ENCODE results near the gene HEXIM2. TPM values are rescaled to one million over a fixed set of nuclear protein-coding genes. Genes with fewer than 3 reads are reported as not detected.
A peak's percentile ranks its signal among the peaks of the same experiment; 100 is the strongest.

The HEXIM2 gene
- total RNA-seq, 1 donor from 2014 or later, result 10.4 TPM

DNA sequence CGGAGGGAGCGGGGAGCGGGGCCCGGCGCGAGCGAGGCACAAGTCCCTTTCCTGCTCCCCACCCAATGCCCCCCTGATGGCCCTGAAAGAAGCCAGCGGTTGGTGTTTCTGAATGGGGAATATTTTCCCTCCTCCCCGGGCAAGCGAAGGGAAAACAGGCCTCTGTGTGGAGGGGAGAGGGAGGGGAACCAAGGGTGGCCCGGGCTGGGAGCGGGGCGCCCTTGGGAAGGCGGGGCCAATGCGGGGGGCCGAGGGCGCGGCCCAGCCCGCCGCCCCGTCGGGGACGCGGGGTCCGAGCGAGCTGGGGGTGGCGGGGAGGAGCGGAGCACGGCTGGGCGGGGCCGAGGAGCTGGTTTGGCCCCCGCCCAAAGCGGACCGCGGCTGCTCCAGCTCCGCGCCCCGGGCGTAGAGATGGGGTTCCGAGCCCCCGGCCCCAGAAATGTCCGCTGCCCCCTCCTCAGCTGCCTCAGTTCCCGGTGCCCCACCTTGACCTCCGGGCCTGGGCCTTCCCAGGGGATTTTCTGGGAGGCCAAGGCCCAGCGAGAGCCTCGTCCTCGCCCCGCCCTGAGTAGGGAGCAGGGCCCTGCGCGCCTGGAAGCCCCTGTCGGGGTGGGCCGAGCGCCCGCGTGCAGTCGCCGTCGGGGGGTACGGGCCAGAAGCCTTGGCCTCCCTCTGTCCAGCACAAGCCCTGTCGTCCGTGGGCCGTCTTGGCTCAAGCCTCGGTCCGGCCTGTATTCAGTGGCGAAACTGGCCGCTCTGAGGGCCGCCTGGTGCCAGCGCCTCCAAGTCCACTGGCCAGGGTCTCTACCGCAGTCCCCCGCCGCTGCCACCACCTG is 17.3 kb upstream of the HEXIM2 start:
- no peaks in the 10 kb centered on the region for H3K36me3 Mint-ChIP-seq (ENCODE audit: low read depth)
- H3K4me3 Mint-ChIP-seq, result peak overlapping the region; percentile 95
- TF ChIP-seq, protein P1, sequence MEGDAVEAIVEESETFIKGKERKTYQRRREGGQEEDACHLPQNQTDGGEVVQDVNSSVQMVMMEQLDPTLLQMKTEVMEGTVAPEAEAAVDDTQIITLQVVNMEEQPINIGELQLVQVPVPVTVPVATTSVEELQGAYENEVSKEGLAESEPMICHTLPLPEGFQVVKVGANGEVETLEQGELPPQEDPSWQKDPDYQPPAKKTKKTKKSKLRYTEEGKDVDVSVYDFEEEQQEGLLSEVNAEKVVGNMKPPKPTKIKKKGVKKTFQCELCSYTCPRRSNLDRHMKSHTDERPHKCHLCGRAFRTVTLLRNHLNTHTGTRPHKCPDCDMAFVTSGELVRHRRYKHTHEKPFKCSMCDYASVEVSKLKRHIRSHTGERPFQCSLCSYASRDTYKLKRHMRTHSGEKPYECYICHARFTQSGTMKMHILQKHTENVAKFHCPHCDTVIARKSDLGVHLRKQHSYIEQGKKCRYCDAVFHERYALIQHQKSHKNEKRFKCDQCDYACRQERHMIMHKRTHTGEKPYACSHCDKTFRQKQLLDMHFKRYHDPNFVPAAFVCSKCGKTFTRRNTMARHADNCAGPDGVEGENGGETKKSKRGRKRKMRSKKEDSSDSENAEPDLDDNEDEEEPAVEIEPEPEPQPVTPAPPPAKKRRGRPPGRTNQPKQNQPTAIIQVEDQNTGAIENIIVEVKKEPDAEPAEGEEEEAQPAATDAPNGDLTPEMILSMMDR (conservative IDR thresholded peaks at IDR 0.05), result no peak
- no peak for DNase-seq (ENCODE audit: low read depth, low spot score)
- H3K9me3 Mint-ChIP-seq, result no peaks in the 10 kb centered on the region
- H3K27me3 Mint-ChIP-seq (ENCODE audit: low read depth), result peaks cover 13% of the 10 kb centered on the region
- H3K27ac Mint-ChIP-seq (ENCODE audit: unreplicated experiment), result no peak overlapping the region
- peaks cover 34% of the 10 kb centered on the region for H3K4me1 Mint-ChIP-seq

- TF ChIP-seq, protein P1 (conservative IDR thresholded peaks at IDR 0.05), result no peak
- no peak overlapping the region for H3K27ac Mint-ChIP-seq (ENCODE audit: unreplicated experiment)
These were observed 16.7 kb upstream of the HEXIM2 start for GRCh38 chr17:45145035-45145389.

DNA sequence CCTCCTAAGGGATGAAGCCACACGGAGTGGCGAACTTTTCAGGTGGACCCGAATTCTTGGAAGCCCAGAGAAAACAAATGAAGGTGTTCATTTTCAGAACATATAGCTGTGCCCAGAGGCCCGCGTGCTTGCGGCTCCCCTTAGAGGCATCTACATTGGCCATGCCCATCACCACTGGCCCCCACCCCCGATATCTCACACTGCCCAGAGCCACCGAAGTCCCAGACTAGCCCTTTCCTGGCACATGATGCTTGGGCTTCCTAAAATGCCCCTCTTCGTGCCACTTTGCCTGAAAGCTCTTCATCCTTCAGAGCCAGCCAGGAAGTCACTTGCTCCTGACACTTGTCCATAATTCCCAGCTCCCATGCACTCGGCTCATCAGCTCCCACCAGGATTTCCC is 15.5 kb upstream of the HEXIM2 start:
- Mint-ChIP-seq H3K27me3 (ENCODE audit: low read depth) (peaks cover 17% of the 10 kb centered on the region), H3K9me3 (no peaks in the 10 kb centered on the region), H3K4me1 (peaks cover 48% of the 10 kb centered on the region), H3K36me3 (ENCODE audit: low read depth) (no peaks in the 10 kb centered on the region), H3K27ac (ENCODE audit: unreplicated experiment) (peak overlapping the region; percentile 38), H3K4me3 (peak overlapping the region; percentile 95)
- DNase-seq (ENCODE audit: low read depth, low spot score), result no peak
- TF ChIP-seq, protein P1 (conservative IDR thresholded peaks at IDR 0.05), result no peak

More at GRCh38 chr17:45145035-45145389, 16.7 kb upstream of the HEXIM2 start:
- Mint-ChIP-seq H3K4me1 (peaks cover 40% of the 10 kb centered on the region), H3K36me3 (ENCODE audit: low read depth) (no peaks in the 10 kb centered on the region), H3K27me3 (ENCODE audit: low read depth) (peaks cover 17% of the 10 kb centered on the region), H3K9me3 (no peaks in the 10 kb centered on the region), H3K4me3 (peak overlapping the region; percentile 95)
- DNase-seq (ENCODE audit: low read depth, low spot score), result no peak

GRCh38 chr17:45146592-45146889 is 15.1 kb upstream of the HEXIM2 start:
- Mint-ChIP-seq H3K9me3 (no peaks in the 10 kb centered on the region), H3K4me3 (peak overlapping the region; percentile 95), H3K27me3 (ENCODE audit: low read depth) (peaks cover 17% of the 10 kb centered on the region), H3K4me1 (peaks cover 51% of the 10 kb centered on the region), H3K36me3 (ENCODE audit: low read depth) (no peaks in the 10 kb centered on the region), H3K27ac (ENCODE audit: unreplicated experiment) (no peak overlapping the region)
- no peak for DNase-seq (ENCODE audit: low read depth, low spot score)
- TF ChIP-seq, protein P1 (conservative IDR thresholded peaks at IDR 0.05), result no peak

DNA sequence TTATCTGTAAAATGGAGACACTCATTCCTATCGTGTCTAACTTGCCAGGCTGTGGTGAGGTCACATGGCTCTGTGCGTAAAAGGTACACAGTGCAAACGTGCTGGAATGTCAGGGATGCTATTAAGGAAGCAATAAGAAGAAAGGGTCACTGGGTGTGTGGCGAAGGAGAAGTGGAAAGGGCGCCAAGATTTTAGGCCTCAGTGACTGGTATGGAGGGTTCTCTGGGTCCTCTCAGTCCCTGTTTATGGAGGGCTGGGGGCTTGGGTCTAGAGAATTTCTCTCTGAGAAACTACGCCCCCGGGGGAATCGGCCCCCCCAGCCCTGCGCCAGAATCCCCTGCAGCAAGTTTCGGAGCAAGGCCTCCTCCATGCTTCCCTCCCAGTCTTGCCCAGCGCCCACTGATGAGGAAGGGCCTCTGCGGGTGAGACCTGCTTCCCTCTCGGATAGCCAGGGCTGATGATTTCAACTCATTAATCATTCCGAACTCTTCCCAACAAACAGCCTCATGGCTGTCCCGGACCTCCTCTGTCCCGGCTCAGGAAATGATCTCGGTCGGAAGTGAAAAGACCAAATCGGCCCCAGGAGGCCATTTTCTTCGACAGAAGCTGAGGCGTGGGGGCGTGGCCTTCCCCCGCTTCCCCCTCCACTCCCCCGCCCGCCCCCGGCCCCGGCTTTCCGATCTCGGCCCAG is 14.6 kb upstream of the HEXIM2 start:
- Mint-ChIP-seq H3K36me3 (ENCODE audit: low read depth) (no peaks in the 10 kb centered on the region), H3K27me3 (ENCODE audit: low read depth) (peaks cover 17% of the 10 kb centered on the region), H3K27ac (ENCODE audit: unreplicated experiment) (peak overlapping the region; percentile 100), H3K9me3 (no peaks in the 10 kb centered on the region), H3K4me1 (peaks cover 56% of the 10 kb centered on the region), H3K4me3 (peak overlapping the region; percentile 95)
- DNase-seq (ENCODE audit: low read depth, low spot score), result no peak
- TF ChIP-seq, protein P1 (conservative IDR thresholded peaks at IDR 0.05), result no peak

Data from neural crest cell (in vitro differentiated cells).